Measurements from ENCODE around the gene FAM217A.
A peak's percentile ranks its signal among the peaks of the same experiment; 100 is the strongest.

The FAM217A gene

GRCh38 chr6:4021133-4021853 is 57.6 kb downstream of the FAM217A start:
- DNase-seq, result peak; percentile 98

GRCh38 chr6:4020822-4021132 is 58.2 kb downstream of the FAM217A start:
- no peak for DNase-seq

- DNase-seq, result no peak
These were observed 60.1 kb downstream of the FAM217A start for GRCh38 chr6:4018924-4019236.

Data from eye (tissue), 1 donor.